ENCODE data around the gene ADGRE3. TPM values are rescaled to one million over a fixed set of nuclear protein-coding genes. Genes with fewer than 3 reads are reported as not detected.

ADGRE3 gene
- total RNA-seq, 1 experiment from 2014 or later: not detected

GRCh38 chr19:14619404-14619803 is 55.2 kb downstream of the ADGRE3 start:
- Histone ChIP-seq H2AFZ (ENCODE audit: low read length) (no peak overlapping the region), H3K27me3 (ENCODE audit: low read length) (no peaks in the 10 kb centered on the region), H3K9me3 (ENCODE audit: low read length) (peaks cover 10% of the 10 kb centered on the region), H3K36me3 (ENCODE audit: low read depth, low read length) (no peaks in the 10 kb centered on the region), H3K4me3 (ENCODE audit: low read length) (no peak overlapping the region), H3K79me2 (ENCODE audit: low read length) (no peaks in the 10 kb centered on the region), H3K27ac (ENCODE audit: low read length) (no peak overlapping the region), H3K9me2 (replicated peaks; ENCODE audit: low read length) (no peaks in the 10 kb centered on the region), H3K9ac (ENCODE audit: low read length) (no peak overlapping the region), H3K4me2 (ENCODE audit: low read length) (no peak overlapping the region), H3K4me1 (ENCODE audit: insufficient read depth, low read length) (no peaks in the 10 kb centered on the region), H4K20me1 (ENCODE audit: low read length) (no peaks in the 10 kb centered on the region), H3F3A (ENCODE audit: low read length, unreplicated experiment) (no peaks in the 10 kb centered on the region)
- DNase-seq: no peak
- CTCF ChIA-PET: no interaction called here
- POLR2A ChIA-PET (ENCODE audit: unreplicated experiment): no interaction called here
- BruUV-seq (replicated peaks): no TSS peak
- intact Hi-C loops (cut with micrococcal nuclease): no loop called here
- ATAC-seq: no peak
- TF ChIP-seq EZH2phosphoT487 (IDR thresholded peaks at IDR 0.05; ENCODE audit: borderline replicate concordance, low read length): no peak
- TF ChIP-seq EZH2 (IDR thresholded peaks at IDR 0.05; ENCODE audit: low read length, unreplicated experiment): no peak
- no peak for TF ChIP-seq CTCF (conservative IDR thresholded peaks at IDR 0.05; ENCODE audit: low read depth, low read length)

GRCh38 chr19:14616407-14616806 is 58.2 kb downstream of the ADGRE3 start:
- no peaks in the 10 kb centered on the region for H3K9me2 ChIP-seq (replicated peaks; ENCODE audit: low read length)
- no peaks in the 10 kb centered on the region for H3K27me3 ChIP-seq (ENCODE audit: low read length)
- intact Hi-C loops (cut with micrococcal nuclease): no loop called here
- no peak for DNase-seq
- TF ChIP-seq EZH2 (IDR thresholded peaks at IDR 0.05; ENCODE audit: low read length, unreplicated experiment) (no peak), CTCF (conservative IDR thresholded peaks at IDR 0.05; ENCODE audit: low read depth, low read length) (no peak), EZH2phosphoT487 (IDR thresholded peaks at IDR 0.05; ENCODE audit: borderline replicate concordance, low read length) (no peak)
- H3K36me3 ChIP-seq (ENCODE audit: low read depth, low read length): no peaks in the 10 kb centered on the region
- no peak overlapping the region for H2AFZ ChIP-seq (ENCODE audit: low read length)
- no TSS peak for BruUV-seq (replicated peaks)
- H3K9ac ChIP-seq (ENCODE audit: low read length): no peak overlapping the region
- H3K4me1 ChIP-seq (ENCODE audit: insufficient read depth, low read length): no peaks in the 10 kb centered on the region
- ChIA-PET CTCF (no interaction called here), POLR2A (ENCODE audit: unreplicated experiment) (no interaction called here)
- no peak overlapping the region for H3K4me2 ChIP-seq (ENCODE audit: low read length)
- peaks cover 10% of the 10 kb centered on the region for H3K9me3 ChIP-seq (ENCODE audit: low read length)
- no peak overlapping the region for H3K4me3 ChIP-seq (ENCODE audit: low read length)
- H3K79me2 ChIP-seq (ENCODE audit: low read length): no peaks in the 10 kb centered on the region
- H3K27ac ChIP-seq (ENCODE audit: low read length): no peak overlapping the region
- H4K20me1 ChIP-seq (ENCODE audit: low read length): no peaks in the 10 kb centered on the region
- H3F3A ChIP-seq (ENCODE audit: low read length, unreplicated experiment): no peaks in the 10 kb centered on the region
- ATAC-seq: no peak

- Histone ChIP-seq H2AFZ (ENCODE audit: low read length) (no peak overlapping the region), H3K4me3 (ENCODE audit: low read length) (no peak overlapping the region), H3K9ac (ENCODE audit: low read length) (no peak overlapping the region), H3K9me3 (ENCODE audit: low read length) (peaks cover 10% of the 10 kb centered on the region), H3F3A (ENCODE audit: low read length, unreplicated experiment) (no peaks in the 10 kb centered on the region), H3K4me1 (ENCODE audit: insufficient read depth, low read length) (no peaks in the 10 kb centered on the region), H3K79me2 (ENCODE audit: low read length) (no peaks in the 10 kb centered on the region), H3K4me2 (ENCODE audit: low read length) (no peak overlapping the region), H3K27ac (ENCODE audit: low read length) (no peak overlapping the region), H4K20me1 (ENCODE audit: low read length) (no peaks in the 10 kb centered on the region), H3K27me3 (ENCODE audit: low read length) (no peaks in the 10 kb centered on the region), H3K36me3 (ENCODE audit: low read depth, low read length) (no peaks in the 10 kb centered on the region), H3K9me2 (replicated peaks; ENCODE audit: low read length) (no peaks in the 10 kb centered on the region)
- DNase-seq (no peak), ATAC-seq (no peak)
- intact Hi-C loops (cut with micrococcal nuclease): no loop called here
- ChIA-PET POLR2A (ENCODE audit: unreplicated experiment) (no interaction called here), CTCF (no interaction called here)
- no TSS peak for BruUV-seq (replicated peaks)
- TF ChIP-seq CTCF (conservative IDR thresholded peaks at IDR 0.05; ENCODE audit: low read depth, low read length) (no peak), EZH2 (IDR thresholded peaks at IDR 0.05; ENCODE audit: low read length, unreplicated experiment) (no peak), EZH2phosphoT487 (IDR thresholded peaks at IDR 0.05; ENCODE audit: borderline replicate concordance, low read length) (no peak)
These were observed 59.0 kb downstream of the ADGRE3 start for GRCh38 chr19:14615623-14616022.
